G401.6 (cell line): ENCODE measurements around the gene LAPTM5.
"Not testable (repeated sequence)": the region's sequence is repeated elsewhere in the genome, so short reads cannot be mapped to it uniquely, and the experiment has no call there.

Source experiments
- FAIRE-seq: peaks from 2 replicates; lab custom pipeline; 2012; peaks lifted over from hg19 to GRCh38; lab: Jason Lieb, UNC

Gene LAPTM5

DNA sequence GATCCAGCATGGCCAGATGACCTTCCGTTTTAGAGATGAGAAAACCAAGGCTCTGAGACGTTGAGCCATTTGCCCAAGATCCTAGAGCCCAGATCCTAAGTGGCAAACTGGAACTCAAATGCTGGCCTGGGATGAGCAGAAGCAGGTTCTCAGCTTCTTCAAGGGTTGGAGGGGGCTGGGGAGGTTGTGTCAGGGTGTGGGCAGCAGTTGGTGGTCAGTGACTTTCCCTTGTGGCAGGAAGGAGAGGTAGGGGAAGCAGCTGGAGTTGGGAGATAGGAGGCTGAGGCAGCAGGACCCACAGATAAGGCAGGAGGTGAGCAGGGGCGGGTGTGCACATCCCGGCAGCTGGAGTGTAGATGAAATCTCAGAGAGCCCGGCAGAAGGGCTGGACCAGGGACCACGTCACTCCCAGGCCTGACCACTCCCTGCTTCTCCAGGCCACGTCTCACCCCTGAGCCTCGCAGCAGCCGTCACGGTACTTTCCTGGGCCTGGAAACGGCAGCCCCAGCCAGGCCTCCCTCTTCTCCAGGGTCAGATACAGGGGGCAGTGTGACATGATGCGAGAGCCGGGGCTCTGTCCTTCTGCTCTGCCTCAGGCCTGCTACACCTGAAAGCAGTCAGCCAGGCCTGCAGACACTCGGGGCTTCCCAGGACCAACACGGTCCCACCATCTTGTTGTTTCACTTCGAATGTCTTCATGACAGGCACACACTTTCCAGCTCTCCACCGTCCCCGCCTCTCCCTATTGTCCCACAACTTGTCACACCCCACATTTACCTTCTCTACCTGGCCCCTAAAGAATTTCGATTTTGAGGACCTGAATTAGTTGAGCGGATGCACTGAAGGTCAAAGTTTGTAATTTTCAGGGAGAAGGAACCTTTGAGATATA lies 11.5 kb upstream of the LAPTM5 start:
- no peak for FAIRE-seq

DNA sequence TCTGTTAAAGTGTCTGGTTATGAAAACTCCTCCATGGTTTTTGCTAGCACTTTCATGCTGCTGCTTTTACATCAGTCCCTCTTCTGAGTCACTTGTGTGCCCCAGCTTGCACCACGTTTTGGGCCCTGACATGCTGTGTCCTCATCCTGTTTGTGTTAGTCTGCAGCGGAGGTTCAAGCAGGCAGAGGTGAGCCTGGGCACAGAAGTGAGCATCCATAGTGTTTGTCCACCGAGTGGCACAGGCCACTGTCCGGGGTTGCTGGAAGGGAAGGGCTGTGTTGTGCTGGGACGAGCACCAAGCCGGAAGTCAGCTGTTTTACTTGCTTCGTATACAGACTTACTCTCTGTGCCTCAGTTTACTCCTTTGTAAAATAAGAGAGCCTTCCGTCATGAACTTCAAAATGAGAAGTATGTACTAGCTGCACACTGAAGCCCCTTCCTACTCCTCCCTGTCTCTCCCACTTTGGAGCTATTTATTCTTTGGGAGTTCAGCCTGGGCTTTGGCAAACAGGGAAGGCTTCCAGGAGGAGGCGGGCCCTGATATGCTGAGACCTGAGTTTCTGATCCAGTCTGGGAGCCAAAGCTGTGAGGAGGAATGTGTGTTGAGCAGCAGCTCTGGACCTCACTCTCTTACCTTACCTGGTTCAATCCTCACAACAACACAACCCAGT lies 10.7 kb upstream of the LAPTM5 start:
- FAIRE-seq: no peak

DNA sequence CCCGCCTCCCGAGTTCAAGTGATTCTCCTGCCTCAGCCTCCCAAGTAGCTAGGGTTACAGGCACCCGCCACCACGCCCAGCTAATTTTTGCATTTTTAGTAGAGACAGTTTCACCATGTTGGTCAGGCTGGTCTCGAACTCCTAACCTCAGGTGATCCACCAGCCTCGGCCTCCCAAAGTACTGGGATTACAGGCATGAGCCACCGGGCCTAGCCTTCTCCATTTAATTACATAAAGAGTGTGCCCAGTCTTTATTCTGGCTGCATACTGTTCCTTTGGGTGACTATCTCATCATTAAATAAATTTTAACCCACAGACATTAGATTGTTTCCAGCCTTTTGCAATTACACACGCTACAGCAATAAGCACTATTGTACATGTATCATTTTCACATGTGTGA lies 9.4 kb upstream of the LAPTM5 start:
- FAIRE-seq: not testable (repeated sequence)

DNA sequence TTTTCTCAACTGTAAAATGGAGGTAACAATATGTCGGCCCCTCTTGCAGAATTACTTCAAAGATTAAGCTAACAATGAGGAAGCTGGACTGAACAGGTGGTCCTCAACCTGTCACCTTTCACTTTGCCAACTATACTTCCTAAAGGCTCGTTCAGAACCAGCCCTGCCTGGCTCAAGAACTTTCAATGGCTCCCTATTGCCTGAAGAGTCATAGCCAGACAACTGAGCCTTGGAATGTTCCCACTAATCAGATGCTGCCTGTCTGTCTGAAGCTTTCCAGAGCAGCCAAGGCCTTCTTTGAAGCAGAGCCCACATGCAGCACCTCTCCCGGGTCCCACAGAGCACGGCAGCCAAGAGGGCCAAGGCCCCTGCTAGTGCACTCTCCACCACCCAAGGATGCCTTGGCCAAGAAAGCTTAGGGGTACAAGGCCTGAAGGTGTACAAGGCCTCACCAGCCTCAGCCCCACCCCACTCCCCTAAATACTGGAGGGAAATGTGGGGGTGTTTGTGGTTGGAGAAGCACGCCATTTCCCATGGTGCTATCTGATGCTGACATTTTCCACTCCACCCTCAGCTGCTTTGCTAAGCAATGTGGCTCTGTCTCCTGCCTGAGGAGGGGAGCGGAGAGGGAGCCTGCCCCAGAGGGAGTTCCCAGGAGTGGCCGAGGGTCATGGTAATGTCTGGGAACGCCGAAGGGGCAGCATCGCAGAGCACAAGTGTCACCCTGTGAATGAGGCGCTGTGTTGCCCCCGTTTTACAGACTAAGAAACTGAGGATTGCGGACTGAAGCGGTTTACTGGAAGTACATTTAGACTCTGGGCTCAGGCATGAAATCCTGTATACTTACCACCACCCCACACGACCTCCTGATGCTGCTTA lies 8.2 kb upstream of the LAPTM5 start:
- FAIRE-seq: no peak

DNA sequence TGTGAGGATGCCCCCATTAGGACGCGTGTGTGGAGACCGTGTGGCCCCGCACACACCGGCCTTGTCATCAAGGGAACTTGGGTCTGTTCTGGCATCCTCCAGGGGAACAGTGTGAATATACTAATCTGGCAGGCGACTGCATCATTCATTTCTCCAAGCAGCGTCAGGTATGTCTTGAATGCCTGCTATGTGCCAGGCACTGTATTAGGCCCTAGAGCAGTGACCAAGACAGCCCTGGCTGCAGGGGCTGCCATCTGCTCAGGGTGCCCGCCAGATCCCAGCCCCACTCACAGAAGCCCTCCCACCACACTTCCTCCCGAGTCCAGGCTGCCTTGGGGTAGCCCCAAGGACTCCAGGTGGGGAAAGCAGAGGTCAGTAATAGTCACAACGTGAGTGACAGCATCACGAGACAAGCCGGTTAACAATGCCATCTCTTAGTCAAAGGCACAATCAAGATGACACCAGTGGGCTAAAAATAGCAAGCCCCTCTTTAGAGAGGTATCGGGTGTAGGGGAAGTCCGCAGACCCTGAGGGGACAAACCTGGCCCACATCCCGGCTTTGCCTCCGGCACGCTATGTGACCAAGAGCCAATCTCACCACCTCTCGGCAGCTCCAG lies 7.5 kb upstream of the LAPTM5 start:
- FAIRE-seq: no peak

DNA sequence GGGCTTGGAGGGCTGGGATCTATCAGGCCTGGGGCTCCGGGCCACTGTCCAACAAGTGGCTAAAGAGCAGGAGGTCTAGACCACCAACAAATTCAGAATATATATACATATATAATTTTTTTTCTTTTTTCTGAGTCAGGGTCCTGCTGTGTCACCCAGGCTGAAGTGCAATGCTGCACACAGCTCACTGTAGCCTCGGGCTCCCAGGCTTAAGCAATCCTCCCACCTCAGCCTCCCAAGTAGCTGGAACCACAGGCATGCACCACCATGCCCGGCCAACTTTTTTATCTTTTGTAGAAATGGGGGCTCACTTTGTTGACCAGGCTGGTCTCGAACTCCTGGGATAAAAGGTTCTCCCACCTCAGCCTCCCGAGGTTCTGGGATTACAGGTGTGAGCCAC lies 6.8 kb upstream of the LAPTM5 start:
- no peak for FAIRE-seq

DNA sequence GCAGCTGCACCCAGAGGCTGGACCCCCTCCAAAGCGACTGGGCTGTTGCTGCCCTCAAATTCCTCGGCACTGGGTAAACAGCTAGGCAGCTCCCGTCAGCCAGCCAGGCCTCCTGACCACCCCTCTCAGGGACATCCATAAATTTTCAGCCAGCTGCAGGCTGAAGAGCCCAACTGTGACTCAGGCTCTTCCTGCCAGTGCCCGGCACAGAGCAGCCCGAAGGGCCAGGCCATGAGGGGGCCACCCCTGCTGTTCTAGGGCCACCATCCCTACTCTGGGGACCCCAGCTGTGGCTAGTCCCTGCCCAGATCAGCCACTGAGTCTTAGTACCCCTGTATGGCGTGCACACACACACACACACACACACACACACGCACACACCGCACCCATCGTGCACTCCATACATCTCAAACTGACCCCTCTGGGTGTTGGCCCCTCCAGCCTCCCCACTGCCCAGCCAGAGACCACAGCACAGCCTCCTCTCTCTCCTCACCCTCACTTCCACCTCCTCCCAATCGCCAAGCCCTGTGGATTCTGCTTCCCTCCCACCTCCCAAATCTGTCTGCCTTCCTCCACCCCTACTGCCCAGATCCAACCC lies 6.2 kb upstream of the LAPTM5 start:
- FAIRE-seq: no peak

DNA sequence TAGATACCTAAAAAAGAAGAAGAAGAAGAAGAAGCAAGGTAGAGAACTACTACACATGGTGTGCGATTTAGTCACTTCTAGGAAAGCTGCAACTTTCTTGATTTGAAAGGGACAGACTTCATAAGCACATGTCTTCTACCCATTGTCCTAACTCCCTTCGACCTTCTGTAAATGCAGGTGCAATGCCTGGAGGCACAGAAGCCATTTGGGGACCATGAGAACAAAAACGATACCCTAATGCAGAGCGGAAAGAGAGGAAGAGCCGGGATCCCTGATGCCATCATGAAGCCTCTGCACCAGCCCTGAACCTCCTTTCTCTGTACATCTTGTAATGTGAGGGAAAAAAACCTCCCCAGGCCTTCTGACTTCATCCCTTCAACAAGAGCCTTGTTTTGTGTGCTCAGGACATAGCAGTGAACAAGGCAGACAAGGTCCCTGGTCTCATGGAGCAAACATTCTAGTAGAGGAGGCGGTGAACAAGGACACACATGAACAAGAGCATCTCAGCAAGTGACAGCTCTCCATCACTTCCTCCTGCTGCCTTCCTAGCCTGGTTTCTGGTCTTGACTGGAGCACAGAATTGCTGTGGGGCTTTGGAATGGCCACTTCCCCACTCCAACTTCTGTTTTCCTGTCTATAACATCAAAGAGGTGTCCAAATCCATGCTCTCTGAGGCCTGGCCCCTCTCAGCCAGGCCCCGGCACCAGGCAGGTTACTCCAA lies 5.5 kb upstream of the LAPTM5 start:
- FAIRE-seq: no peak

DNA sequence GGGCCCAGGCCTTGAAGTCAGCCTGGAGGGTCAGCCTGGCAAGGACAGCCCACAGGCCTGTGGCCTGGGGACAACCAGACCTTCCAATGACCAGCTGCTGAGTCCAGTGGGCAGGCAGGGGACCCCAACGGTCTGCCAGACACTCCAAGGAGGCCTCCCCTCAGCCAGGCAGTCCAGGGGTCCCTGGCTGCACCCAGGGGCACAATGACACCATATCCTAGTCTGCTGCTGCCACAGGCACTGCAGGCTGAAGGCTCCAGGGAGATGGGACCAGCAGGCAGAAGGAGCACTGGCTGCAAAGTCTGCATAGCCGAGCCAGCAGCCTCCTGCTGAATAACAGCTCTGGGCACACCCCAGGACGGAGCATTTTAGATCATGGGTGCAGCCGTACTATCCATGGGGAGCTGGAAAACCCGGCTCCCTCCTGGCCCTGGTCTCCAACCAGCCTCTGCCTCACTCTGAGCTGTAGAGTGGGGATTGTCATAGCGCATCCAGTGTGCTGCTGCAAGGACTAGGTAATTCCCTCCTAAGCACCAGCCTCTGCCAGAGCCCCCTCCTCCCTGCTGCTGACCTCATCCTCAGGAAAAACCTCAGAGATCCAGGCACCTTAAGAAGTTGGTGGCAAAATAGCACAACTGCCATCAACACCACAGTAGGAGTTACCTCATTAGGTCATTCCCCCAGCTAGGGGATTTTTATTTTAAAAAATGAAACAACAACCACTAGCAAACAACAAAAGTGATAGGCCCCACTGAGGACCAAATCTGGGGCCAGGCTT lies 4.8 kb upstream of the LAPTM5 start:
- no peak for FAIRE-seq

DNA sequence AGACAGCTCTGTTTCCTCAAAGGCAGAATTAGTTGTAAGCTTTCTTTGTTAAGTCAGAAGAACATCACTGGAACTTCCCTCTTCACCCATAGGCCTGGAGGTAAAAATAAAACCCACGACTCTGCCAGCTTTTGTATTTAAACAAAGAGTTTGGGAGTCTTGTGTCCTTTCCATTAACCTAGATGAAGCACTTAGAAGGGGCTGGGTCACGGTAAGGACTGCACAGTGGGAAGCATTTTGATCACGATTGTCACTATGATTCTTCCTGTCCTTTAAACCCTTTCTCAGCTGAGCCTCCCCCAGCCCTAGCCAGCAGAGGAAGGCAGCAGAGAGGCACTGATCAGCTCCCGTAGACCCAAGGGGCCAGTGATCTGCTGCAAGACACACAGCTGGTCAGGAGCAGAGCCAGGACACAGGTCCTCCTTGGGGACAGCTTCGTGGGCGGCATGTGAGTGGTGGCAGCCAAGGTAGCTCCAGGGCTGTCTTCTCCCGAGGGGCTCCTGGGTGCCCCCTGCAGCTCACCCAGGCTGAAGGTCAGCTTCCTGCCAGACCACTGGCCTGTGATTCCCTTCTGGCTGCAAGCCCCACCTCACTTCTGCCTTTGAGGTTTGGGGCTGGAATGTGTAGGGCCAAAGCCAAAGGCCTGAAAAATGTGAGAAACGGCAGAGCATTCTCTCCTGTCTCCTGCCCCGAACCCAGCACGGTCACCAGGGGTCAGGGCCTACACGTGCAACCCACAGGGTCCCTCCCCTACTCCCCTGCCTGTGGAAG lies 4.0 kb upstream of the LAPTM5 start:
- no peak for FAIRE-seq

DNA sequence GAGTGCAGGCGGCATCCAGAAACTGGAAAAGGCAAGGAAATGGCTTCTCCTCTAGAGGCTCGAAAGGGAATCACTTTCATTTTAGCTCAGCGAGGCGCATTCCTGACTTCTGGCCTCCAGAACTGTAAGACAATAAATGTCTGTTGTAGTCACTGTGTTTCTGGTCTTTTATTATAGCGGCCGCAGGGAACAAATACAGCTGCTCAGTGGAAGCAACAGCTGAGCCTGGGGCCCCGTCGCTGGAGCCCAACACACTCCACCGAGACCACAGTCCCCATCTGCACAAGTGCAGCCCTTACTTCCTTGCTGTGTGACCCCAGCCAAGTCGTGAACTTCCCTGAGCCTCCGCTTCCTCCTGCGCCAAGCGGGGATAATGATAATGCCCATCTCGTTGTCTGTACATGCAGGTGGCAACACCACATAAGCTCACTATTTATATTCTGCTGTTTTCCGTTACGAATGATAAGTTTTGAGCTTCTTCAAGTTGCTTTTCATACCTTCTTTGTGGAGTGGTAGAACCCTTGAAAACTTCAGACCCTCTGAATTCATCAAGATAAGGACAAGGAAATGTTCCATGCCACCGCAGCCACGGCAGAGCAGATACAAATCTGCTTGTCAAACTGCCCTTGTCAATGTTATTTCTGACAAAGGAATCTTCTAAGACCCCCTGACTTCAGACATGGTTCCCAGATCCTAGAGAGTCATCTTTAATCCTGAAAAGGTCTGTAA lies 3.2 kb upstream of the LAPTM5 start:
- FAIRE-seq: no peak

DNA sequence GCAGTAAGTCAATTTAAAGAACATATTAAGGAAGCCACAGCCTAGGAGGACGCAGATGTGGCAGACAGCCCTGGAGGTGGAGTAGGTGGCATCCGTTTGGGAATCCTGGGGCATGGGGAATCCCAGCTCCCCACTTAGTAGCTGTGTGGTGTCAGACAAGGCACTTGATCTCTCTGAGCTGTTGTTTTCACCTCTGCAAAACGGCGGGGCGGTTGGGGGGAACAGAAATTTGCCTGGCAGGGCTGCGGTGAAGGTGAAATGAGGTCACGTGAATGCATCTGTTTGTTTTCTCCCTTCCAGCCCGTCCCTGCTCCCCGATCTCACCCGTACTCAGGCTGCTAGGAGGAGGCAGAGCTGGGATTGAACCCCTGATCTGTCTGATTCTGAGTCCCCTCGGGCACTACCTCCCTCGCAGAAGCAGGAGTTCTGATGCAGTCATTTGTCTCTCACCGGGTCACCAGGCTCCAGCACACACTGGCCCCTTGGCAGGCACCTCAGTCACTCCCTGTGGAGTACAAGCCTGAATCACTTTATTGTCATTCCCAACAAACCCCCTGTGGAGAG lies 2.2 kb upstream of the LAPTM5 start:
- no peak for FAIRE-seq

DNA sequence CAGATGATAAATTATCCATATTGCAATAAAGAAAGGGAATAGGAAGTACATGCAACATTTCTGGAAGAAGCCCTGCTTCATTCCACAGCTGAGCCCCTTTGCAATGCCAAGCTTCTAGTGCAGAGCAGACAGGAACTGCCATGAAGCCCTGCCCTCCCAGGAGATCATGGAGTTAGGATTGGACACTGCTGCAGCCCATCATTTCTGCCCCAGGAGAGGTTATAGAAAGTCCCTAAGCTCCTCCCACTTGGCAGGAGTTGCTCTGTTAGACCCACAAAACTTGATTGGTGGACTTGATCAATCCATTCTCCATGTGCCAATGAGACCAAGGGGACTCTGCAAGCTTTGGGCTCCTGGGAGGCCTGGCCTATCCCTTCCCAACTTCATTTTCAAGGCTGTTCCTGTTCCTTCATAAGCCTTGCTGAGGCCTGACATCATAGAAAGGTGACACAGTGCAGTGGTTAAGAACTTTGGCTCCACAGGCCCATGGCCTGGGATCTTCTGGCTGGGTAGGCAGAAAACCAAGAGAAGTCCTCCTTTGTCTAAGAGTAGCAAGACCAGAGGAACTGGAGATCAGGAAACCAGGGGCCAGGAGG lies 1.3 kb upstream of the LAPTM5 start:
- no peak for FAIRE-seq

DNA sequence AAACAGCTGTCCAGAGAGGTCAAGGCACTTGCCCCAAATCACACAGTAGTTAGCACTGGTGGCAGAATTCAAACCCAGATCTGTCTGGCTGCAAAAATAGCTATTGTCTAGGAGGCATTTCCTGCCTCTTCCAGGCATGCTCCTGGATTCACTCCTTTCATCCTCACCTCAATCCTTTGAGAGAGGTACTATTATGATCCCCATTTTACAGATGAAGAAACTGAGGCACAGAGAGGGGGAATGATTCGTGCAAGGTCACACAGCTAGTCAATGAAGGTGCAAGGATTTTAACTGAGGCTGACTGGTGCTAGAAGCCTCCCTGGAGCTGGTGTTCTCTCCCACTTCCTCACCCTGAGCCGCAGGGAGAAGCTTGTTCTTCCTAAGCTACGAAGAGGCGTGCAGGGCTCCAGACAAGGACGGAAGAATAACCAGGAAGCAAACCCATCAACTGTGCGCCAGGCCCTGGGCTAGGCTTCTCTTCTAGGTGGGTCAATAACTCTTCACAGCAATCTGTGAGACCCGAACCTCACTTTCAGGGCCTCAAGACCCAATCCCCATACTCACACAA lies 631 bp upstream of the LAPTM5 start:
- no peak for FAIRE-seq

DNA sequence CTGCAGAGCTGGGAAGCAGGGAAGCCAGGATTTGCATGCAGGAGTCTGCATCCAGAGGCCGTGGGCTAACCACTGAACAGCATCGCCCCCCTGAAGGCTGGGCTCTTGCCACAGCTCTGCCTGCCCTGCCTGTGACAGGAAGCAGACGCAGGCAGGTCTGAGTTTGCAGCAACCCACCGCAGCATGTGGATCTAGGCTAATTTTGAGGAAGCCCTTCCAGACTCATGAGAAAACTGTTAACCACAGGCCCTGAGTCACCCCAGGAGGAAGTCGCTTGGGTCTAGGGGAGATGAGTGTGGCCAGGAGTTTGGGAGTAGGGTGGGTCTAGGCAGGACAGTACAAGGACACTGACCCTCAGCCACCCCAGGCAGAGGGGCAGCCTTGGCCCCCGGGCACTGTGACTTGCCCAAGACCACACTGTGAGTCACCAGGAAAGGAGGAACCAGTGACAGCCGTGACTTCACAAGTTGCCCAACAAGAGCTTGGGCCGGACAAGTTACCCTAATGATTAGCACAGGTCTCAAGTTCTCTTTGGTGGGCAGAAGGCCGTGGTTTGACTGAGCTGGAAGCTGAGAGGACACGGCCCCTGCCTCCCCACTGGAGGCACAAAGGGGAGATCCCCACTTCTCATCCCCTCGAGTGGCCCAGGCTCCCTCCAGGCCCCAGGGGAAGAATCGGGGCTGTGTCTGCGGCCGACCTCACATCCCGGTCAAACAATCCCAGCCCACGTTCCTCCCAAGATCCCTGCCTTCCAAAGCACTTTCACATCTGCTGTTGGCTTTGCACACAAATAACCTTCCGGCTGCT lies 826 bp downstream of the LAPTM5 start:
- no peak for FAIRE-seq

DNA sequence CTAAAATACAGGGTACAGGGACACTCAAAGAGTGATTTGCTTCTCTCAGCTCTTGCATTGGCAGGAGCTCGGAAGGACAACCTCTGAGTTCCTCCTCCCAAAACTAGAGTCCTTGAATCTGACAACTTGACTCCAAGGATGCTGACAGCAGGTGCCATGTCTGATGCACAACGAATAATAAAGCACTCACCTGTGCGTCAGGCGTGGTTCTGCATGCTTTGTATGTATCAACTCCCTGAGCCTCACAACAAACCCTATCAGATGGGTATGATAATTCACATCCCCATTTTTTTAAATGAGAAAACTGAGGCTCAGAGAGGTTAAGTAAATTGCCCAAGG lies 1.4 kb downstream of the LAPTM5 start:
- no peak for FAIRE-seq

DNA sequence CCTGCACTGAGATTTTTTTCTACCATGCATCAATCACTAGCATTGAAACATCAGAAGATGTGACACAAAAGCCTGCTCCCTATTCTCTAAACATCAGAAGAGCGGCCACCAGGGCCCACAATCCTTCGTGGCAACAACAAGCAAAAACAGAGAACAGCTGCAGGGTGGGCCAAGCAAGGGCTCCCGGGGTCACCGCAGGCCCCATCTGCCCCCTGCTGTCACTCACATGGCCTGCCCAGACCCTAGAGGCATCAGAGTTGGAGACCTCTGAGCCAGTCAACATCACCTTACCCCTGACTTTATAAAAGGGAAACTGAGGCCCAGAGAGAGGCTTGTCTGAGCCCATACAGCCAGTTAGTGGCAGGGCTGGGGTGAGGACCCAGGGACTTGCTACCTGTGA lies 1.8 kb downstream of the LAPTM5 start:
- no peak for FAIRE-seq
